DND-41 (cell line): Measurements from ENCODE around the gene MIGA2.

Experiments used
- CTCF ChIP-seq: IDR thresholded peaks from 2 replicates; pipeline ENCODE4 v1.5.1; 2012; ENCODE audit warnings: borderline replicate concordance, low read length, moderate library complexity, mild to moderate bottlenecking; ENCODE audit not compliant: poor library complexity, severe bottlenecking; ENCODE audit errors: extremely low read depth
- EZH2 ChIP-seq: IDR thresholded peaks from 3 replicates; pipeline ENCODE4 v1.6.1; 2012; ENCODE audit warnings: borderline replicate concordance, low read depth, mild to moderate bottlenecking, moderate library complexity, low read length, inconsistent platforms; ENCODE audit not compliant: severe bottlenecking

- TF ChIP-seq CTCF (no peak), EZH2 (no peak)
These were observed 8.7 kb upstream of the MIGA2 start for GRCh38 chr9:129027685-129028191.
